ENCODE measurements around the gene ABCB9. TPM values are rescaled to one million over a fixed set of nuclear protein-coding genes. Genes with fewer than 3 reads are reported as not detected.

ABCB9 gene
- total RNA-seq, 4 donors from 2014 or later, result 1.7 to 6.2 (median 4.2) TPM

GRCh38 chr12:122896662-122897061, 69.6 kb downstream of the ABCB9 start:
- H3K27ac ChIP-seq (replicated peaks in 1 of 4), result peak overlapping the region; percentile 85 to 96 (median 93)
- H3K9me3 ChIP-seq, result no peaks in the 10 kb centered on the region
- no peaks in the 10 kb centered on the region for H3K36me3 ChIP-seq
- intact Hi-C loops (cut with DNase I), result no loop called here
- 81% methylated on average over 7 of the region's 7 CpGs for WGBS
- H3K27me3 ChIP-seq, result peaks cover 0 to 4% (median 0%) of the 10 kb centered on the region in 4 donors
- TF ChIP-seq CTCF (IDR thresholded peaks at IDR 0.05), result no peak
- TF ChIP-seq EP300 (IDR thresholded peaks at IDR 0.05), result no peak
- no peak for TF ChIP-seq POLR2AphosphoS5 (IDR thresholded peaks at IDR 0.05)
- TF ChIP-seq POLR2A (IDR thresholded peaks at IDR 0.05; ENCODE audit: low read depth), result no peak
- no peak for DNase-seq (ENCODE audit: extremely low spot score)
- H3K4me1 ChIP-seq, result peaks cover 30 to 40% (median 37%) of the 10 kb centered on the region in 4 donors
- H3K4me3 ChIP-seq, result peak overlapping the region in 2 of 4 donors; percentile 87 to 95

GRCh38 chr12:122895704-122896636, 70.3 kb downstream of the ABCB9 start, which contains the start of gene VPS37B:
TSS of gene VPS37B (minus strand) at chr12:122896124. CDS start at chr12:122896062, 62 bp downstream.
- TF ChIP-seq CTCF (IDR thresholded peaks at IDR 0.05), result no peak
- TF ChIP-seq POLR2AphosphoS5 (IDR thresholded peaks at IDR 0.05), result peak; percentile 97 to 98
- TF ChIP-seq EP300 (IDR thresholded peaks at IDR 0.05), result no peak
- TF ChIP-seq POLR2A (IDR thresholded peaks at IDR 0.05; ENCODE audit: low read depth), result peak; percentile 94
- H3K9me3 ChIP-seq, result no peaks in the 10 kb centered on the region
- peaks cover 37 to 47% (median 44%) of the 10 kb centered on the region in 4 donors for H3K4me1 ChIP-seq
- DNase-seq (ENCODE audit: extremely low spot score), result no peak
- H3K4me3 ChIP-seq, result peak within 1 kb of the TSS; percentile 76 to 96 (median 91)
- H3K27ac ChIP-seq (replicated peaks in 1 of 4), result peak within 1 kb of the TSS; percentile 85 to 96 (median 93)
- H3K36me3 ChIP-seq, result no peaks in the 10 kb centered on the region
- 7% methylated on average over 64 of the region's 81 CpGs for WGBS
- intact Hi-C loops (cut with DNase I), result no loop called here
- H3K27me3 ChIP-seq, result peaks cover 0 to 4% (median 0%) of the 10 kb centered on the region in 4 donors

- no peaks in the 10 kb centered on the region for H3K36me3 ChIP-seq
- peaks cover 44 to 53% (median 51%) of the 10 kb centered on the region in 4 donors for H3K4me1 ChIP-seq
- DNase-seq (ENCODE audit: extremely low spot score), result no peak
- peaks cover 0 to 4% (median 0%) of the 10 kb centered on the region in 4 donors for H3K27me3 ChIP-seq
- under 1% methylated on average over 9 of the region's 9 CpGs for WGBS
- intact Hi-C loops (cut with DNase I), result no loop called here
- no peak for TF ChIP-seq POLR2AphosphoS5 (IDR thresholded peaks at IDR 0.05)
- no peak for TF ChIP-seq POLR2A (IDR thresholded peaks at IDR 0.05; ENCODE audit: low read depth)
- TF ChIP-seq EP300 (IDR thresholded peaks at IDR 0.05), result no peak
- TF ChIP-seq CTCF (IDR thresholded peaks at IDR 0.05), result no peak
- peak overlapping the region; percentile 76 to 96 (median 91) for H3K4me3 ChIP-seq
- H3K27ac ChIP-seq (replicated peaks in 1 of 4), result peak overlapping the region; percentile 85 to 96 (median 93)
- no peaks in the 10 kb centered on the region for H3K9me3 ChIP-seq
These were observed 71.0 kb downstream of the ABCB9 start for GRCh38 chr12:122895320-122895703.

- 18% methylated on average over 13 of the region's 15 CpGs for WGBS
- Histone ChIP-seq H3K4me3 (peak overlapping the region; percentile 76 to 96 (median 91)), H3K9me3 (no peaks in the 10 kb centered on the region), H3K4me1 (peaks cover 52 to 62% (median 59%) of the 10 kb centered on the region in 4 donors), H3K36me3 (no peaks in the 10 kb centered on the region), H3K27me3 (peaks cover 0 to 4% (median 0%) of the 10 kb centered on the region in 4 donors), H3K27ac (replicated peaks in 1 of 4) (peak overlapping the region; percentile 85 to 96 (median 93))
- peak in 1 of 2 donors; percentile 27 for TF ChIP-seq POLR2AphosphoS5 (IDR thresholded peaks at IDR 0.05)
- no peak for TF ChIP-seq CTCF (IDR thresholded peaks at IDR 0.05)
- TF ChIP-seq POLR2A (IDR thresholded peaks at IDR 0.05; ENCODE audit: low read depth), result no peak
- intact Hi-C loops (cut with DNase I), result no loop called here
- no peak for DNase-seq (ENCODE audit: extremely low spot score)
These were observed 71.8 kb downstream of the ABCB9 start for GRCh38 chr12:122894193-122895121.

All from esophagus muscularis mucosa (tissue), 4 donors.